OCI-LY1 (cell line): ENCODE measurements around the gene WWP2.

Experiments used
- H2AFZ ChIP-seq: fragments of 200-600 bp; sonication (generic), shearing (Covaris generic); 2 replicates; pipeline ENCODE4 v1.6.0; 2014; ENCODE audit warnings: antibody characterized with exemption, mild to moderate bottlenecking, low read length
- H3F3A ChIP-seq: fragments of 200-600 bp; sonication (generic), shearing (Covaris generic); 2 replicates; pipeline ENCODE4 v1.6.0; 2014; ENCODE audit warnings: mild to moderate bottlenecking, antibody characterized with exemption, low read length, moderate library complexity; ENCODE audit not compliant: insufficient read depth
- H3K27ac ChIP-seq: fragments of 200-600 bp; sonication (generic); 2 replicates; pipeline ENCODE4 v1.5.1; 2014; ENCODE audit warnings: low read length, mixed run types, mild to moderate bottlenecking, low read depth; ENCODE audit not compliant: poor library complexity, severe bottlenecking
- H3K27me3 ChIP-seq: fragments of 200-600 bp; sonication (generic); 2 replicates; pipeline ENCODE4 v1.6.0; 2014; ENCODE audit warnings: antibody characterized with exemption, mild to moderate bottlenecking, low read length, moderate library complexity; ENCODE audit not compliant: insufficient read depth
- H3K36me3 ChIP-seq: fragments of 200-600 bp; sonication (generic); 2 replicates; pipeline ENCODE4 v1.6.1; 2014; ENCODE audit warnings: mild to moderate bottlenecking, antibody characterized with exemption, low read length, moderate library complexity, mixed read lengths; ENCODE audit not compliant: insufficient read depth
- H3K4me1 ChIP-seq: fragments of 200-600 bp; sonication (generic); 2 replicates; pipeline ENCODE4 v1.5.1; 2014; ENCODE audit warnings: mild to moderate bottlenecking, low read length, moderate library complexity; ENCODE audit not compliant: insufficient read depth, severe bottlenecking
- H3K4me2 ChIP-seq: fragments of 200-600 bp; sonication (generic), shearing (Covaris generic); 2 replicates; pipeline ENCODE4 v1.6.1; 2014; ENCODE audit warnings: low read length
- H3K4me3 ChIP-seq: fragments of 200-600 bp; sonication (generic); 2 replicates; pipeline ENCODE4 v1.5.1; 2014; ENCODE audit warnings: low read length, low read depth, mild to moderate bottlenecking, mixed read lengths; ENCODE audit not compliant: poor library complexity, severe bottlenecking
- H3K79me2 ChIP-seq: fragments of 200-600 bp; shearing (Covaris generic); 2 replicates; pipeline ENCODE4 v1.6.1; 2016; ENCODE audit warnings: mixed run types, low read length, mixed read lengths; ENCODE audit not compliant: insufficient read depth
- H3K9ac ChIP-seq: fragments of 200-600 bp; sonication (generic), shearing (Covaris generic); 2 replicates; pipeline ENCODE4 v1.6.1; 2014; ENCODE audit warnings: mild to moderate bottlenecking, low read length, mixed read lengths
- H3K9me2 ChIP-seq: fragments of 200-600 bp; sonication (generic), shearing (Covaris generic); 2 replicates; pipeline ENCODE4 v1.6.1; 2014; ENCODE audit warnings: low read depth, mild to moderate bottlenecking, low read length, mixed read lengths
- H3K9me3 ChIP-seq: fragments of 200-600 bp; shearing (Covaris generic); 2 replicates; pipeline ENCODE4 v1.6.1; 2014; ENCODE audit warnings: low read length, mixed read lengths
- H4K20me1 ChIP-seq: fragments of 200-600 bp; sonication (generic), shearing (Covaris generic); 2 replicates; pipeline ENCODE4 v1.6.0; 2016; ENCODE audit warnings: mild to moderate bottlenecking, low read length; ENCODE audit not compliant: insufficient read depth
- EZH2 ChIP-seq: fragments of 200-600 bp; sonication (generic), shearing (Covaris generic); IDR thresholded peaks from 2 replicates; pipeline ENCODE4 v1.8.0; 2017; ENCODE audit warnings: borderline replicate concordance, mixed run types, mild to moderate bottlenecking, antibody characterized with exemption, low read length, moderate library complexity, mixed read lengths
- TF ChIP-seq, protein P1 (sequence below): fragments of 200-600 bp; sonication (generic), shearing (Covaris generic); IDR thresholded peaks from 2 replicates; pipeline ENCODE4 v1.5.1; 2017; ENCODE audit warnings: mild to moderate bottlenecking, antibody characterized with exemption, low read length, moderate library complexity, mixed read lengths

WWP2 gene

DNA sequence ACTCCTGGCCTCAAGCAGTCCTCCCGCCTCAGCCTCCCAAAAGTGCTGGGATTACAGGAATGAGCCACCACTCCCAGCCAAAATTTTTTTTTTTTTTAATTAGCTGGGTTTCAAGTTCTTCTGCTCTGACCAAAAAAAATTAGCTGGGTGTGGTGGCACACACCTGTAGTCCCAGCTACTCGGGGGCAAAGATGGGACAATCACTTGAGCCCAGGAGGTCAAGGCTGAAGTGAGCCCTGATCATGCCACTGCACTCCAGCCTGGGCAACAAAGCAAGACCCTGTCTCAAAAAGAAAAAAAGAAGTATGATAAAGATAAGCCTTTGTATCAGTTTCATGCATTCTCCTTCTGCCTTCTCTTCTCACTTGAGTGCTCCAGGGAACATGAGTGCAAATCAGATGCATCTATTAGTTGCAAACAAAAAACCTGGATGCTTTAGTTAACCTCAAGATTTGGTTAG is 37.7 kb upstream of the WWP2 start:
- no peak overlapping the region for H3K4me3 ChIP-seq
- H3K27ac ChIP-seq, result no peak overlapping the region
- H4K20me1 ChIP-seq, result no peaks in the 10 kb centered on the region
- no peaks in the 10 kb centered on the region for H3K36me3 ChIP-seq
- H3K9ac ChIP-seq, result no peak overlapping the region
- H2AFZ ChIP-seq, result no peak overlapping the region
- no peaks in the 10 kb centered on the region for H3K9me2 ChIP-seq
- no peaks in the 10 kb centered on the region for H3F3A ChIP-seq
- no peaks in the 10 kb centered on the region for H3K9me3 ChIP-seq
- H3K27me3 ChIP-seq, result no peaks in the 10 kb centered on the region
- no peak for TF ChIP-seq EZH2
- TF ChIP-seq, protein P1, sequence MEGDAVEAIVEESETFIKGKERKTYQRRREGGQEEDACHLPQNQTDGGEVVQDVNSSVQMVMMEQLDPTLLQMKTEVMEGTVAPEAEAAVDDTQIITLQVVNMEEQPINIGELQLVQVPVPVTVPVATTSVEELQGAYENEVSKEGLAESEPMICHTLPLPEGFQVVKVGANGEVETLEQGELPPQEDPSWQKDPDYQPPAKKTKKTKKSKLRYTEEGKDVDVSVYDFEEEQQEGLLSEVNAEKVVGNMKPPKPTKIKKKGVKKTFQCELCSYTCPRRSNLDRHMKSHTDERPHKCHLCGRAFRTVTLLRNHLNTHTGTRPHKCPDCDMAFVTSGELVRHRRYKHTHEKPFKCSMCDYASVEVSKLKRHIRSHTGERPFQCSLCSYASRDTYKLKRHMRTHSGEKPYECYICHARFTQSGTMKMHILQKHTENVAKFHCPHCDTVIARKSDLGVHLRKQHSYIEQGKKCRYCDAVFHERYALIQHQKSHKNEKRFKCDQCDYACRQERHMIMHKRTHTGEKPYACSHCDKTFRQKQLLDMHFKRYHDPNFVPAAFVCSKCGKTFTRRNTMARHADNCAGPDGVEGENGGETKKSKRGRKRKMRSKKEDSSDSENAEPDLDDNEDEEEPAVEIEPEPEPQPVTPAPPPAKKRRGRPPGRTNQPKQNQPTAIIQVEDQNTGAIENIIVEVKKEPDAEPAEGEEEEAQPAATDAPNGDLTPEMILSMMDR, result no peak
- H3K4me2 ChIP-seq, result no peak overlapping the region
- H3K4me1 ChIP-seq, result peaks cover 26% of the 10 kb centered on the region
- H3K79me2 ChIP-seq, result no peaks in the 10 kb centered on the region

DNA sequence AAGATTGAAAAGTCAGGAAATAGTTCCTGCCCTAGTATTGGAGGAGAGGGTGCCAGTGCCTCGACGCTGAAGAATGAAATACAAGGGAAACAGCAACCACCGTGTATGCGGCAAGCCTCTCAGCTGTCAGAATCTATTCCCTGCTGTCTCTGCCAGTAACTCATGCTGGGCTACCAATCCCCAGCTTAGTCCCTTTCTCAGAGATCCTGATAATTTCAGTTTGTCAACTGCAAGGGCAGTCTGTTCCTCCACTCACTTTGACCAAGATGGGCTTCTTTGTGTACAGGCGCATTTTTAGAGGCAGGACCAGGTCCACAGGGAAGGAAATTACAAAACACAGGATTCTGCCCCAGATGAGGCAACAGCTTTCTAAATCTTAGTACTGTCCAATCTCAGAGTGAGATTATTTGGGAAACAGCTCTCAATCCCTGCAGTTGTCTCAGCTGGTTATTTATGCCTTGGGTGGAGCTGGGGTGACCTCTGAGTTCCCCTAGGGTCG is 37.1 kb upstream of the WWP2 start:
- H3K4me1 ChIP-seq, result peaks cover 26% of the 10 kb centered on the region

GRCh38 chr16:69725480-69726312 is 36.4 kb upstream of the WWP2 start:
- Histone ChIP-seq H3K9me2 (no peaks in the 10 kb centered on the region), H3K4me1 (peaks cover 26% of the 10 kb centered on the region), H3K79me2 (no peaks in the 10 kb centered on the region), H3F3A (no peaks in the 10 kb centered on the region), H3K9ac (peak overlapping the region; percentile 78), H4K20me1 (no peaks in the 10 kb centered on the region), H3K36me3 (no peaks in the 10 kb centered on the region), H3K27ac (peak overlapping the region; percentile 74), H3K9me3 (no peaks in the 10 kb centered on the region), H2AFZ (peak overlapping the region; percentile 25; the same call in 1 of the 2 replicates), H3K4me2 (peak overlapping the region; percentile 80), H3K27me3 (no peaks in the 10 kb centered on the region), H3K4me3 (peak overlapping the region; percentile 65)
- TF ChIP-seq, protein P1, result no peak
- no peak for TF ChIP-seq EZH2

More for the DNA sequence above, 37.1 kb upstream of the WWP2 start:
- Histone ChIP-seq H2AFZ (no peak overlapping the region), H3F3A (no peaks in the 10 kb centered on the region), H3K9ac (0 out of 2 replicates have a peak overlapping the region, but pooled peaks have one; percentile 8), H3K79me2 (no peaks in the 10 kb centered on the region), H4K20me1 (no peaks in the 10 kb centered on the region), H3K36me3 (no peaks in the 10 kb centered on the region), H3K4me3 (peak overlapping the region; percentile 65), H3K9me2 (no peaks in the 10 kb centered on the region), H3K4me2 (peak overlapping the region; percentile 39; the same call in 1 of the 2 replicates), H3K27me3 (no peaks in the 10 kb centered on the region), H3K9me3 (no peaks in the 10 kb centered on the region), H3K27ac (peak overlapping the region; percentile 47)
- no peak for TF ChIP-seq EZH2
- TF ChIP-seq, protein P1, result no peak
